ENCODE measurements around the gene SLC27A3.
"Not testable (repeated sequence)": the region's sequence is repeated elsewhere in the genome, so short reads cannot be mapped to it uniquely, and the experiment has no call there.

SLC27A3 gene

GRCh38 chr1:153763365-153764225 lies 11.6 kb upstream of the SLC27A3 start:
- H3K4me3 ChIP-seq (ENCODE audit: low read length) = no peak overlapping the region
- TF ChIP-seq CTCF (conservative IDR thresholded peaks at IDR 0.05; ENCODE audit: low read length) = no peak
- no peak for DNase-seq (ENCODE audit: low read depth)

GRCh38 chr1:153764310-153764709 lies 10.9 kb upstream of the SLC27A3 start:
- no peak overlapping the region for H3K4me3 ChIP-seq (ENCODE audit: low read length)
- TF ChIP-seq CTCF (conservative IDR thresholded peaks at IDR 0.05; ENCODE audit: low read length) = no peak
- no peak for DNase-seq (ENCODE audit: low read depth)

- DNase-seq (ENCODE audit: low read depth); H3K4me3 ChIP-seq (ENCODE audit: low read length): not testable (repeated sequence)
These were observed 8.5 kb upstream of the SLC27A3 start for GRCh38 chr1:153766663-153767062.

- DNase-seq (ENCODE audit: low read depth) = no peak
These were observed 7.7 kb upstream of the SLC27A3 start for GRCh38 chr1:153767519-153767918.

GRCh38 chr1:153768316-153769181 lies 6.7 kb upstream of the SLC27A3 start:
- no peak for TF ChIP-seq CTCF (conservative IDR thresholded peaks at IDR 0.05; ENCODE audit: low read length)
- no peak for DNase-seq (ENCODE audit: low read depth)
- no peak overlapping the region for H3K4me3 ChIP-seq (ENCODE audit: low read length)

More at GRCh38 chr1:153767519-153767918, 7.7 kb upstream of the SLC27A3 start:
- H3K4me3 ChIP-seq (ENCODE audit: low read length) = no peak overlapping the region
- no peak for TF ChIP-seq CTCF (conservative IDR thresholded peaks at IDR 0.05; ENCODE audit: low read length)

GRCh38 chr1:153769221-153769620 lies 6.0 kb upstream of the SLC27A3 start:
- no peak overlapping the region for H3K4me3 ChIP-seq (ENCODE audit: low read length)
- TF ChIP-seq CTCF (conservative IDR thresholded peaks at IDR 0.05; ENCODE audit: low read length) = no peak
- DNase-seq (ENCODE audit: low read depth) = no peak

- no peak for TF ChIP-seq CTCF (conservative IDR thresholded peaks at IDR 0.05; ENCODE audit: low read length)
- H3K4me3 ChIP-seq (ENCODE audit: low read length) = no peak overlapping the region
- DNase-seq (ENCODE audit: low read depth) = no peak
These were observed 4.4 kb upstream of the SLC27A3 start for GRCh38 chr1:153770797-153771196.

All from AG10803 (cell line).